Type B pancreatic cell (in vitro differentiated cells): ENCODE data around the gene PTCH1. TPM values are rescaled to one million over a fixed set of nuclear protein-coding genes. Genes with fewer than 3 reads are reported as not detected.
A peak's percentile ranks its signal among the peaks of the same experiment; 100 is the strongest.

ENCODE experiments used
- DNase-seq: peaks from one replicate; pipeline ENCODE4 v3.0.0; 2021; ENCODE audit warnings: mixed read lengths; ENCODE audit not compliant: unreplicated experiment; ENCODE audit errors: extremely low spot score
- H3K27ac Mint-ChIP-seq: 2 replicates; pipeline ENCODE4 v1.8.0; 2021; ENCODE audit warnings: mild to moderate bottlenecking, mixed read lengths
- H3K27me3 Mint-ChIP-seq: 2 replicates; pipeline ENCODE4 v1.8.0; 2021; ENCODE audit warnings: mixed read lengths
- H3K36me3 Mint-ChIP-seq: 2 replicates; pipeline ENCODE4 v1.8.0; 2021; ENCODE audit warnings: mixed read lengths
- H3K4me1 Mint-ChIP-seq: one replicate; pipeline ENCODE4 v1.8.0; 2021; ENCODE audit warnings: mixed read lengths; ENCODE audit not compliant: unreplicated experiment
- H3K4me3 Mint-ChIP-seq: 2 replicates; pipeline ENCODE4 v1.8.0; 2021; ENCODE audit warnings: mild to moderate bottlenecking, mixed read lengths
- H3K9me3 Mint-ChIP-seq: 2 replicates; pipeline ENCODE4 v1.8.0; 2021; ENCODE audit warnings: mixed read lengths
- total RNA-seq: library from RNA; stranded (reverse); gene quantifications from 2 replicates; pipeline ENCODE4 v1.2.1, GENCODE V29; 2021; ENCODE audit warnings: low replicate concordance
- TF ChIP-seq, protein P1 (sequence below): fragments of 200-600 bp; sonication (generic); conservative IDR thresholded peaks from 2 replicates; pipeline ENCODE4 v1.5.0; 2021; ENCODE audit warnings: antibody characterized with exemption, mild to moderate bottlenecking

PTCH1 gene
- total RNA-seq, 1 donor from 2014 or later = 123 TPM

DNA sequence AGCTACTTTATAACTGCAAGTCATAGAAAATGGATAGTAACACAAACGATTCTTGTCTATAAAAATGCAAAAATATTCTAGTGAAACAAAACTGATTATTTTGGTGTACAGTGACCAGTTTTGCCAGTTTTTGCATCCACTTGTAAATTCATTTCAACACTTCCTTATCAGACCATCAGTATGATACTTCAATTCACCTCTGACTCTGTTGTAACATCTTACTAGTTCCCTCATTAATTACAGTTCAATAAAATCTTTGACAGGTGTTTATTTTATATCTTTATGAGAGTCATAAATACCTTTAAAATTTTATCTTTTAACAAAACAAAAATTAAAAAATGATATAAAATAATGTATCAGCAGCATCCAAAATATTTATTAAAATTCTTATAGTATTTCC, 13.1 kb upstream of the PTCH1 start:
- H3K36me3 Mint-ChIP-seq = no peaks in the 10 kb centered on the region

DNA sequence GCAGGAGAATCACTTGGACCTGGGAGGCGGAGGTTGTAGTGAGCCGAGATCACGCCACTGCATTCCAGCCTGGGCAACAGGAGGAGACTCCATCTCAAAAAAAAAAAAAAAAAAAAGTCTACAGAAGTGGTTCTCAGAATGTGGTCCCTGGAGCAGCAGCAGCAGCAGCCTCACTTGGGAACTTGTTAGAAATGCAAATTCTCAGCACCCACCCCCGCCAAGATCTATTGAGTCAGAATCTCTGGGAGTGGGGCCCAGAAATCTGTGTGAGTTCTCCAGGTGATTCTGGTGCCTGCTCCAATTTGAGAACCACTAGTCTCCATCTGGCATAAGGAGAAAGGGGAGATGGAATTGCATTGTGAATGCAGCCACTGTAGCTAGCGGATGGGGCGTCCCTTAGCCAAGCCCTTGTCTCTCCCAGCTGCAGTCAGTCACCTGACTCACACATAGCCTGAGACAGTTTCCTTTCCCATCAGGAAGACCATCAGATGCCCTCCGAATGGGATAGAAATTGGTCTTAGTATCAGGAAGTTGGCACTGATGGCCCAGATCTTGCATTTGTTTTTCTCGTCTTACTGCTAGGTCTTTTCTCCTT, 12.2 kb upstream of the PTCH1 start:
- DNase-seq = no peak
- peaks cover 14% of the 10 kb centered on the region for H3K27me3 Mint-ChIP-seq
- no peak overlapping the region for H3K27ac Mint-ChIP-seq
- no peaks in the 10 kb centered on the region for H3K36me3 Mint-ChIP-seq
- TF ChIP-seq, protein P1, sequence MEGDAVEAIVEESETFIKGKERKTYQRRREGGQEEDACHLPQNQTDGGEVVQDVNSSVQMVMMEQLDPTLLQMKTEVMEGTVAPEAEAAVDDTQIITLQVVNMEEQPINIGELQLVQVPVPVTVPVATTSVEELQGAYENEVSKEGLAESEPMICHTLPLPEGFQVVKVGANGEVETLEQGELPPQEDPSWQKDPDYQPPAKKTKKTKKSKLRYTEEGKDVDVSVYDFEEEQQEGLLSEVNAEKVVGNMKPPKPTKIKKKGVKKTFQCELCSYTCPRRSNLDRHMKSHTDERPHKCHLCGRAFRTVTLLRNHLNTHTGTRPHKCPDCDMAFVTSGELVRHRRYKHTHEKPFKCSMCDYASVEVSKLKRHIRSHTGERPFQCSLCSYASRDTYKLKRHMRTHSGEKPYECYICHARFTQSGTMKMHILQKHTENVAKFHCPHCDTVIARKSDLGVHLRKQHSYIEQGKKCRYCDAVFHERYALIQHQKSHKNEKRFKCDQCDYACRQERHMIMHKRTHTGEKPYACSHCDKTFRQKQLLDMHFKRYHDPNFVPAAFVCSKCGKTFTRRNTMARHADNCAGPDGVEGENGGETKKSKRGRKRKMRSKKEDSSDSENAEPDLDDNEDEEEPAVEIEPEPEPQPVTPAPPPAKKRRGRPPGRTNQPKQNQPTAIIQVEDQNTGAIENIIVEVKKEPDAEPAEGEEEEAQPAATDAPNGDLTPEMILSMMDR = no peak
- no peak overlapping the region for H3K4me3 Mint-ChIP-seq
- H3K9me3 Mint-ChIP-seq = peaks cover 5% of the 10 kb centered on the region
- H3K4me1 Mint-ChIP-seq = peaks cover 3% of the 10 kb centered on the region

More for the DNA sequence above, 13.1 kb upstream of the PTCH1 start:
- H3K9me3 Mint-ChIP-seq = peaks cover 5% of the 10 kb centered on the region
- H3K4me1 Mint-ChIP-seq = peaks cover 3% of the 10 kb centered on the region
- H3K27ac Mint-ChIP-seq = no peak overlapping the region
- TF ChIP-seq, protein P1 = no peak
- no peak for DNase-seq
- no peak overlapping the region for H3K4me3 Mint-ChIP-seq
- H3K27me3 Mint-ChIP-seq = peaks cover 14% of the 10 kb centered on the region

DNA sequence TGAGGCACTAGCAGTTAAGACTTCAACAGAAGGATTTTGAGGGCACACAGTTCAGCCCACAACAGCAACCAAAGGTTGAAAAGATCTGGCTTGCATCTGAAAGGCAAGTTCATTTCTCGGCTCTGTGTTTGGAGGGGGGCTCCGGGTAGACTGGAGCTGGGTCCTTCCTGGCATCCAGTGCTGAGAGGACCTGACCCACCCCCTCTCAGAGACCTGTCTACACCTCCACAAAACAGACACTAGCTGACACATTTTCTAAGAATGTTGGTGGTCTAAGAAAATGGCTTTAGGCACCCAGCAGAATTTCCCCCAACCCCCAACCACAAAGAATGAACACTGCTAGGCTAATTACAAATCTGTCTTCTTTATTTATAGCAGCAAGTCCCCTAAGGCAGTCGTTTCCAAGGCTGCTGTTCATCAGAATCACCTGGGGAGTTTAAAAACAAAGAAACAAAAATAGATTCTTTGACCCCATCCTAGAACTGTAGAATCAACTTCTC, 6.2 kb upstream of the PTCH1 start:
- DNase-seq = no peak
- H3K27ac Mint-ChIP-seq = no peak overlapping the region
- H3K36me3 Mint-ChIP-seq = no peaks in the 10 kb centered on the region
- H3K9me3 Mint-ChIP-seq = peaks cover 4% of the 10 kb centered on the region
- H3K4me1 Mint-ChIP-seq = peaks cover 4% of the 10 kb centered on the region
- peaks cover 25% of the 10 kb centered on the region for H3K27me3 Mint-ChIP-seq
- TF ChIP-seq, protein P1 = no peak
- no peak overlapping the region for H3K4me3 Mint-ChIP-seq

DNA sequence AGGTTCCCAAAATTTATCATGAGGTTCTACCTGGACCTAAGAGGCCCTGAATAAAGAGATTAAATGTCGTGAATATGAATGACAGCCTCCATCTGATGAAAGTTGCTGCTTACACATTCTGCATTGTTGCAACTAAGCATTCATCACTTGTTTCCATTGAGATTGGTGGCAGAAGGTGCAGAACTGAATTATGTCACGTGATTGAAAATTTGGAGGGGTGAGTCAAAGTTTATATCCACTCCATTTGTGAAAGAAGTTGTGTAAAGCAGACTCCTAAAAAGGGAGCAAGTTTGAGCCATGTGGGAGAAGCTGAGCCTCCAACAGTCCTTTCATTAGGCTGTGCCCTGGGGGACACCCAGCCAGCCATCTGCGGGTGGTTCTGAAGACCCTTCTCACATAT, 4.9 kb upstream of the PTCH1 start:
- Mint-ChIP-seq H3K4me3 (no peak overlapping the region), H3K4me1 (peaks cover 8% of the 10 kb centered on the region), H3K27me3 (peaks cover 30% of the 10 kb centered on the region), H3K9me3 (peaks cover 4% of the 10 kb centered on the region), H3K27ac (no peak overlapping the region), H3K36me3 (no peaks in the 10 kb centered on the region)
- DNase-seq = no peak
- TF ChIP-seq, protein P1 = no peak

DNA sequence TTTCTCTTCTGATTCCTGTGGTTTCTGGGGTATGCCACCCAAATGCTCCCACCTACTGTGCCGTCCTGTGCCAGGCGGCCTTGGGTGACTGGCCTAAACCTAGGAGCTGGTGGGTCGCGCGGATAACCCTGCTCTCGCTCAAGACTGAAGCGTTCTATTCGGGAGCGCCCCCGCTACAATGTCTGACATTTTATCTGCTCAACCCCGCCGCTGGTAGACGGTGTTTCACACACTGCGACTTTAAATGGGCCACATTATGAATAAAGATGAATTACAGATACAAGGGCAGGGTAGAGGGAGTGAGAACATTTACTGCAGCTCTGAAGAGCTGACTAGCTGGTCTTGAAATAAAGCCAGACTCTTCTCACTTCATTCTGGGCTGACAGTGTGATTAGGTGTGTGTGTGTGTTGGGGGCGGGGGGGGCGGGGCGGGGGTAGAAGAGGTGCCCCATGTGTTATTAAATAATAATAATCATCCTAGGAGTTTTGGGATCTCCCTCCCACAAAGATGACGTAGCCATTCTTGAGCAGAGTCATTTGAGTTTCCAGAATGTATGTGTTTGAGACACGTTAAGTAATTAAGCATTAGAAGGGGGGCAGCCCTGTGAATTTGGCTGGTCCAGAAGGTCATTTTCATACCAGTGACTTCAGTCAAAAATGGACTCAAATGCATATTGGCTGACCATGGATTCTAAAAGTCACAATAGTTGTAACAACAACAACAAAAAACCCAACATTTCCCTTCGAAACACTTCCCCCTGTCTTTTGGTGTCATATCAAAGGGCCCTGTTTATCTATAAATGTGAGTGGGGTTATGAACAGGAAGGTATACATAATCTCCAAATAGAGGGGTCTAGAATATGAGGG, 1.0 kb upstream of the PTCH1 start:
- Mint-ChIP-seq H3K4me3 (peak overlapping the region; percentile 99), H3K27me3 (peaks cover 57% of the 10 kb centered on the region), H3K36me3 (no peaks in the 10 kb centered on the region), H3K4me1 (peaks cover 24% of the 10 kb centered on the region), H3K27ac (peak overlapping the region; percentile 58), H3K9me3 (peaks cover 4% of the 10 kb centered on the region)
- DNase-seq = no peak
- TF ChIP-seq, protein P1 = no peak
